Kidney (tissue), 14 donors: ENCODE measurements around the gene PFN4. TPM values are rescaled to one million over a fixed set of nuclear protein-coding genes. Genes with fewer than 3 reads are reported as not detected.
"Not testable (repeated sequence)": the region's sequence is repeated elsewhere in the genome, so short reads cannot be mapped to it uniquely, and the experiment has no call there.

Source experiments
- DNase-seq, 5 donors: peaks; one replicate each; pipeline ENCODE4 v3.0.0-alpha.2; 2013 to 2020
- FAIRE-seq: peaks from 2 replicates; lab custom pipeline; 2012; peaks lifted over from hg19 to GRCh38; lab: Jason Lieb, UNC
- H3K27ac ChIP-seq, 2 donors: one replicate each; pipeline ENCODE4 v1.7.0; 2013; ENCODE audit warnings: low read depth in 2 of 2, low read length in 2 of 2, inconsistent platforms in 1 of 2
- H3K27me3 ChIP-seq: one replicate; pipeline ENCODE4 v1.7.1; 2013; ENCODE audit warnings: low read length, inconsistent platforms; ENCODE audit not compliant: control insufficient read depth, insufficient read depth
- H3K36me3 ChIP-seq, 3 donors: one replicate each; pipeline versions ENCODE4 v1.7.0 to v1.7.1; 2013; ENCODE audit warnings: low read length in 3 of 3, control low read depth in 1 of 3, inconsistent platforms in 1 of 3; ENCODE audit not compliant: insufficient read depth in 3 of 3, control insufficient read depth in 2 of 3
- H3K4me1 ChIP-seq, 3 donors: one replicate each; pipeline versions ENCODE4 v1.7.0 to v1.7.1; 2013; ENCODE audit warnings: low read length in 3 of 3, inconsistent platforms in 1 of 3, low read depth in 1 of 3; ENCODE audit not compliant: control insufficient read depth in 2 of 3, insufficient read depth in 2 of 3
- H3K4me3 ChIP-seq, 3 donors: one replicate each; pipeline versions ENCODE4 v1.7.0 to v1.8.1; 2013; ENCODE audit warnings: low read length in 3 of 3, control low read depth in 1 of 3, inconsistent platforms in 1 of 3
- H3K9ac ChIP-seq, 3 donors: one replicate each; pipeline versions ENCODE4 v1.7.0 to v1.7.1; 2013; ENCODE audit warnings: low read length in 3 of 3, control low read depth in 1 of 3, inconsistent platforms in 1 of 3
- H3K9me3 ChIP-seq, 3 donors: one replicate each; pipeline versions ENCODE4 v1.7.0 to v1.7.1; 2013; ENCODE audit warnings: low read length in 3 of 3, control low read depth in 1 of 3, inconsistent platforms in 1 of 3; ENCODE audit not compliant: control insufficient read depth in 2 of 3, insufficient read depth in 1 of 3
- intact Hi-C: fragments of 100-400 bp; cut with DNase I; formaldehyde crosslinking; loops from one replicate; pipeline ENCODE4 v1.11.1; 2022
- polyA plus RNA-seq: library from polyadenylated mRNA; stranded (reverse); fragments of 350-450 nt; fragmentation: Illumina TruSeq; extraction: RNeasy Lipid Tissue Mini Kit (QIAGEN cat#74804); gene quantifications from one replicate; pipeline ENCODE4 v1.2.3, GENCODE V29; 2014; ENCODE audit warnings: low read depth, low replicate concordance; ENCODE audit not compliant: insufficient read depth
- total RNA-seq: library from RNA; stranded (reverse); fragmentation: NEBNext Ultra II Directional; extraction: Animal tissue kit (Norgen Biotek cat#: 25700); gene quantifications from one replicate; pipeline ENCODE4 v1.2.1, GENCODE V29; 2021
- TF ChIP-seq, protein P1 (sequence below): IDR thresholded peaks from 3 replicates; pipeline ENCODE4 v1.5.1; 2012; ENCODE audit warnings: mild to moderate bottlenecking, moderate library complexity, borderline replicate concordance; ENCODE audit not compliant: insufficient read depth; ENCODE audit errors: extremely low read depth
- donor health status: control.
- donor health status: control.
- donor health status: control.
- donor health status: control.
- donor health status: control.
- donor health status: DM: yes; HTN: yes; CAD: no.
- donor health status: Normal renal cell carcinoma (clear cell type).

PFN4 gene
- total and polyA plus RNA-seq, 2 donors from 2014 or later = 0.79 to 2.1 TPM

DNA sequence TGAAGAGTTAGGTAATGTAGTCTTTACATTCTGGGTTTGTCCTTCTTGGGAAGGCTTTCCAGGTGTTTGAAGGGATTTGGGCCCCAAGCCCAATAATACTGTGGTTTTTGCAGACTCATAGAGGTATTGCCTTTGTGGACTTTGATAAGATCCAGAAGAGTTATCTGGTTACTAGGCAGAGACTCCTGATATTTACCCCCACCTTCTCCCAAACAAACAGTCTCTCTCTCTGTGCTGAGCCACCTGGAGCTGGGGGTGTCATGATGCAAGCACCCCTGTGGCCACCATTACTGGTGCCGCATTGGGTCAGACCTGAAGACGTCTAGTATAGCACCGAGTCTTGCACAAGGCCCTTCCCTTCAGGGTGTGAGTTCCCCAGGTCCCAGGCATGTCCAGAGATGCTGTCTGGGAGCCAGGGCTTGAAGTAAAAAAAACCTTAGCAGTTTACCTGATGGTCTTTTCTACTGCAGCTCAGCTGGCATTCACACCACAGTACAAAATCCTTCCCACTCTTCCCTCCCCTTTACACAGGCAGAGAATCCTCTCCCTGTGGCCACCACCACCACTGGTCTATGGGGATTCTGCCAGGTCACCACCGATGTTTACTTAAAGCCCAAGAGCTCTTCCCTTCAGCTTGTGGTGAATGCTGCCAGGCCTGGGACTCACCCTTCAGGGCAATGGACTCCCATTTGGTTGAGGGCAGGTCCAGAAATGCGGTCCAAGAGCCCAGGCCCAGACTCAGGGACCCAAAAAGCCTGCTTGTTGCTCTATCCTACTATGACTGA, 29.5 kb upstream of the PFN4 start:
- FAIRE-seq (no peak), DNase-seq (no peak)
- Histone ChIP-seq H3K9ac (no peak overlapping the region), H3K27ac (no peak overlapping the region), H3K4me1 (no peaks in the 10 kb centered on the region), H3K9me3 (peaks cover 0 to 6% (median 0%) of the 10 kb centered on the region in 3 donors), H3K27me3 (no peaks in the 10 kb centered on the region), H3K4me3 (no peak overlapping the region), H3K36me3 (peaks cover 0 to 6% (median 4%) of the 10 kb centered on the region in 3 donors)
- TF ChIP-seq, protein P1, sequence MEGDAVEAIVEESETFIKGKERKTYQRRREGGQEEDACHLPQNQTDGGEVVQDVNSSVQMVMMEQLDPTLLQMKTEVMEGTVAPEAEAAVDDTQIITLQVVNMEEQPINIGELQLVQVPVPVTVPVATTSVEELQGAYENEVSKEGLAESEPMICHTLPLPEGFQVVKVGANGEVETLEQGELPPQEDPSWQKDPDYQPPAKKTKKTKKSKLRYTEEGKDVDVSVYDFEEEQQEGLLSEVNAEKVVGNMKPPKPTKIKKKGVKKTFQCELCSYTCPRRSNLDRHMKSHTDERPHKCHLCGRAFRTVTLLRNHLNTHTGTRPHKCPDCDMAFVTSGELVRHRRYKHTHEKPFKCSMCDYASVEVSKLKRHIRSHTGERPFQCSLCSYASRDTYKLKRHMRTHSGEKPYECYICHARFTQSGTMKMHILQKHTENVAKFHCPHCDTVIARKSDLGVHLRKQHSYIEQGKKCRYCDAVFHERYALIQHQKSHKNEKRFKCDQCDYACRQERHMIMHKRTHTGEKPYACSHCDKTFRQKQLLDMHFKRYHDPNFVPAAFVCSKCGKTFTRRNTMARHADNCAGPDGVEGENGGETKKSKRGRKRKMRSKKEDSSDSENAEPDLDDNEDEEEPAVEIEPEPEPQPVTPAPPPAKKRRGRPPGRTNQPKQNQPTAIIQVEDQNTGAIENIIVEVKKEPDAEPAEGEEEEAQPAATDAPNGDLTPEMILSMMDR = no peak
- intact Hi-C loops = no loop called here

GRCh38 chr2:24147364-24147763, 24.2 kb upstream of the PFN4 start:
- peaks cover 0 to 7% (median 4%) of the 10 kb centered on the region in 3 donors for H3K36me3 ChIP-seq
- H3K4me3 ChIP-seq = no peak overlapping the region
- FAIRE-seq = no peak
- no peaks in the 10 kb centered on the region for H3K4me1 ChIP-seq
- no peaks in the 10 kb centered on the region for H3K27me3 ChIP-seq
- H3K9me3 ChIP-seq = peaks cover 0 to 6% (median 0%) of the 10 kb centered on the region in 3 donors
- DNase-seq = no peak
- intact Hi-C loops = no loop called here
- TF ChIP-seq, protein P1 = no peak
- no peak overlapping the region for H3K9ac ChIP-seq
- no peak overlapping the region for H3K27ac ChIP-seq

DNA sequence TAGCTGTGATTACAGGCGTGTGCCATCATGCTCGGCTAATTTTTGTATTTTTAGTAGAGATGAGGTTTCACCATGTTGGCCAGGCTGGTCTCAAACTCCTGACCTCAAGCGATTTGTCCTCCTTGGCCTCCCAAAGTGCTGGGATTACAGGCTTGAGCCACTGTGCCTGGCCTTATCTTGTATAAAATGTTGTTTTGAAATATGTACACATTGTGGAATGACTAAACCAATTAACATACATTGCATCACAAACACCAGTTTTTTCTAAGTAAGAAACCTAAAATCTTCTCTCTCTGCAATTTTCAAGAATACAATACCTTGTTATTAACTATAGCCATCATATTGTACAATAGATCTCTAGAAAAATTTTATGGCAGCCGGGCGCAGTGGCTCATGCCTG, 17.2 kb upstream of the PFN4 start:
- intact Hi-C loops, FAIRE-seq, H3K9ac ChIP-seq, H3K4me3 ChIP-seq, H3K4me1 ChIP-seq, H3K27ac ChIP-seq, H3K9me3 ChIP-seq, H3K36me3 ChIP-seq, DNase-seq, H3K27me3 ChIP-seq: not testable (repeated sequence)

DNA sequence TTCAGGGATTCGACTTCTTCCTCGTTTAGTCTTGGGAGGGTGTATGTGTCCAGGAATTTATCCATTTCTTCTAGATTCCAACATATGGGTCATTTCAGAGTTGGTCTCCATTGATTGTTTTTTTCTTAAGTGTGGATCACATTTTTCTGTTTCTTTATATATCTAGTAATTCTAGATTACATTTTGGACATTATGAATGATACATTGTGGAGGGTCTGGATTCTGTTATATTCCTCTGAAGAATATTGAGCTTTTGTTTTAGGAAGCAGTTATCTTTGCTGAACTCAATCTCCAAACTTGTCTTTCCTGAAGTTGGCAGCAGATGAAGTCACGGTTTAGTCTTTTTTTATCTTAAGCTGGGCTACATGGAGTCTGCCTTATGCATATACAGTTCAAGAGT, 9.4 kb upstream of the PFN4 start:
- peaks cover 0 to 5% (median 0%) of the 10 kb centered on the region in 3 donors for H3K9me3 ChIP-seq
- no peak overlapping the region for H3K27ac ChIP-seq
- H3K36me3 ChIP-seq = no peaks in the 10 kb centered on the region
- no peak for FAIRE-seq
- intact Hi-C loops = no loop called here
- no peaks in the 10 kb centered on the region for H3K27me3 ChIP-seq
- no peak for DNase-seq
- H3K9ac ChIP-seq = no peak overlapping the region
- TF ChIP-seq, protein P1 = no peak
- H3K4me1 ChIP-seq = no peaks in the 10 kb centered on the region
- H3K4me3 ChIP-seq = no peak overlapping the region
